Upper lobe of right lung (tissue), 1 donor: ENCODE measurements around the gene C22orf31. TPM values are rescaled to one million over a fixed set of nuclear protein-coding genes. Genes with fewer than 3 reads are reported as not detected.

Experiments
- ATAC-seq: fragments of 200-7000 bp; cut with Tn5 transposase; one replicate; pipeline ENCODE4 v1.9.1; 2020; ENCODE audit warnings: mild to moderate bottlenecking, moderate library complexity
- DNase-seq: peaks from one replicate; pipeline ENCODE4 v3.0.0-alpha.2; 2020
- H3K27ac ChIP-seq: fragments of 200-600 bp; one replicate; pipeline ENCODE4 v1.8.0; 2022
- H3K27me3 ChIP-seq: fragments of 200-600 bp; one replicate; pipeline ENCODE4 v1.8.0; 2022; ENCODE audit warnings: mild to moderate bottlenecking
- H3K36me3 ChIP-seq: fragments of 200-600 bp; one replicate; pipeline ENCODE4 v1.8.0; 2022
- H3K4me1 ChIP-seq: fragments of 200-600 bp; one replicate; pipeline ENCODE4 v1.8.0; 2022
- H3K4me3 ChIP-seq: fragments of 200-600 bp; one replicate; pipeline ENCODE4 v1.8.0; 2022; ENCODE audit warnings: mild to moderate bottlenecking
- H3K9me3 ChIP-seq: fragments of 200-600 bp; one replicate; pipeline ENCODE4 v1.8.0; 2022
- intact Hi-C: fragments of 100-400 bp; cut with DNase I; formaldehyde crosslinking; loops from one replicate; pipeline ENCODE4 v1.11.0; 2022
- total RNA-seq: library from RNA; stranded (reverse); fragmentation: NEBNext Ultra II Directional; extraction: Animal tissue kit (Norgen Biotek cat#: 25700); gene quantifications from one replicate; pipeline ENCODE4 v1.2.1, GENCODE V29; 2021
- TF ChIP-seq, protein P1 (sequence below): fragments of 200-600 bp; IDR thresholded peaks from one replicate; pipeline ENCODE4 v1.8.0; 2022; ENCODE audit warnings: antibody characterized with exemption
- donor health status: DM: no; HTN: yes; CAD: no; lungs with severe emphysema.

Gene C22orf31
- total RNA-seq, 1 donor from 2014 or later = not detected

DNA sequence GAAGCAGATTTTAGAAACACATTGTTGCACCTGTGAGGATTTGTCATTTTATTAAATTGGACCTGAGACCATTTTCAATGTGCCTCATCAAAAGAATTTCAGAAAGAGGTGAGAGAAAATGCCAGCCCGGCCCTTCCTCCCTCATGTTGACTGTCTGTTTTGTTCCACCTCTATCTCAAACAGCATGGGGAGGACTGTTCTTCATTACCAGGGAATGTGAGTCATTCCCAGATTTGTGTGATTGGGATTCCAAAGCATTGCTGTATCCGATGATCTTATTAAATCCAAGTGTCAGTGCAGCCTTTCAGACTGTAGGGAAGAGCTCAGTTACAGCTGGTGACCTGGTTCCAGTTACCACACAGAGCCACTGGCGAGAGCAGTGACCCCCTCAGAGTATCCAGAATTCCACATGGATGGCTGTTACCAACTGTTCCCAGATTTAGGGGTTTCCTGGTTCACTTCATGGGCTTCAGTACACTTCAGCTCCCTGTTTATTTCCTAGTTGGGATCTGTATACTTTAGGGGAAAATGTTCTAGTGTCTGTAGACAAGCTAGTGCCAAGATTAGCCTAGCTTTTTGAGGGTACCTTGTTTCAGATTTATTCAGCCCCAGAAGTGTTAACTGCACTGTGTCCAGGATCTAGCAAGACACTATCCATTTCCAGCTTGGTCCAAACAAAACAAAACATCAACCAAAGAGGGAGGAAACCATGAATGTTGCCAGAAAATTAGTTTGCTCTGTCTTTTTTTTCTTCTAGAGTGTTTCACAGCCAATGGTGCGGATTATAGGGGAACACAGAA is 32.1 kb upstream of the C22orf31 start:
- no peak overlapping the region for H3K4me3 ChIP-seq
- H3K36me3 ChIP-seq = peaks cover 9% of the 10 kb centered on the region
- no peaks in the 10 kb centered on the region for H3K9me3 ChIP-seq
- intact Hi-C loops = no loop called here
- peak; percentile 55 for ATAC-seq
- no peak for DNase-seq
- no peaks in the 10 kb centered on the region for H3K27me3 ChIP-seq
- TF ChIP-seq, protein P1, sequence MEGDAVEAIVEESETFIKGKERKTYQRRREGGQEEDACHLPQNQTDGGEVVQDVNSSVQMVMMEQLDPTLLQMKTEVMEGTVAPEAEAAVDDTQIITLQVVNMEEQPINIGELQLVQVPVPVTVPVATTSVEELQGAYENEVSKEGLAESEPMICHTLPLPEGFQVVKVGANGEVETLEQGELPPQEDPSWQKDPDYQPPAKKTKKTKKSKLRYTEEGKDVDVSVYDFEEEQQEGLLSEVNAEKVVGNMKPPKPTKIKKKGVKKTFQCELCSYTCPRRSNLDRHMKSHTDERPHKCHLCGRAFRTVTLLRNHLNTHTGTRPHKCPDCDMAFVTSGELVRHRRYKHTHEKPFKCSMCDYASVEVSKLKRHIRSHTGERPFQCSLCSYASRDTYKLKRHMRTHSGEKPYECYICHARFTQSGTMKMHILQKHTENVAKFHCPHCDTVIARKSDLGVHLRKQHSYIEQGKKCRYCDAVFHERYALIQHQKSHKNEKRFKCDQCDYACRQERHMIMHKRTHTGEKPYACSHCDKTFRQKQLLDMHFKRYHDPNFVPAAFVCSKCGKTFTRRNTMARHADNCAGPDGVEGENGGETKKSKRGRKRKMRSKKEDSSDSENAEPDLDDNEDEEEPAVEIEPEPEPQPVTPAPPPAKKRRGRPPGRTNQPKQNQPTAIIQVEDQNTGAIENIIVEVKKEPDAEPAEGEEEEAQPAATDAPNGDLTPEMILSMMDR = no peak
- H3K27ac ChIP-seq = no peak overlapping the region
- H3K4me1 ChIP-seq = peaks cover 14% of the 10 kb centered on the region

DNA sequence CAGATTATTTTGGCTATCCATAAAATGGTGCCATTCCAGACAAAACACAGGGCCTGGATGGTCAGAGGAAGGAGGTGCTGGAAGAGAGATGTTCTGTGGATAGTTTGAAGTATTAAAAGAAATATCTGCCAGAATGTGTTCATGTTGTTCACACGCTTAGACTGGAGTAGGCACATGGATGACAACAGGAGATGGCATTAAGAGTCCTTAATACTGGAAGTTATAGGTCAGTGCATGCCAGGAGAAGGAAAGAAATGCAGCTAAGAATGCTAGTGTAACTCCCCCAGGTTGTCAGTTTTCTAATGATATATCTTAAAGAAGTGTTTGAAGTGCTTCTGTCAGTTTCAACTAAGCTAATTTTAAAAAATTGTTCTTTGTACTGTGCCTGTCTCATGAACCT is 31.4 kb upstream of the C22orf31 start:
- ATAC-seq (no peak), DNase-seq (no peak)
- Histone ChIP-seq H3K27ac (no peak overlapping the region), H3K4me1 (peaks cover 14% of the 10 kb centered on the region), H3K9me3 (no peaks in the 10 kb centered on the region), H3K4me3 (no peak overlapping the region), H3K36me3 (peaks cover 8% of the 10 kb centered on the region), H3K27me3 (no peaks in the 10 kb centered on the region)
- TF ChIP-seq, protein P1 = no peak
- intact Hi-C loops = no loop called here

DNA sequence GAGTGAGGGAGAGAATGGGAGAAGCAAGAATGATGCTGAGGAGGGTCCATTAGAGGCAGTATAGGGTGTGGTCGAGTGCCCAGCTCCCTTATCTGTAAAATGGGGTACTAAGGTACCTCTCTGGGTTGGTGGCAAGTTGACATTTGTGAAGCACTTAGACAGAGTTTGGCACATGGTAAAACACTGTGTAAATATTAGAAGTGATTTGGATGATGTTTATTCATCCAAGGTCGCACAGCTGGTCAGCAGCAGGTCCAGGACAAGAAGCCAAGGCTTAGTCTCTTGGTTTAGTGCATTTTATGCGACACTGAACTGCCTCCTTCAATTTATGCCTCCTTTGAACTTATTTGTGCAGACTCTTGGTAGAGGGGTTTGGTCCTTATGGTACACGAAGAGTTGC is 30.6 kb upstream of the C22orf31 start:
- TF ChIP-seq, protein P1 = no peak
- Histone ChIP-seq H3K9me3 (no peaks in the 10 kb centered on the region), H3K4me3 (no peak overlapping the region), H3K27me3 (no peaks in the 10 kb centered on the region), H3K36me3 (peaks cover 8% of the 10 kb centered on the region), H3K4me1 (peaks cover 14% of the 10 kb centered on the region), H3K27ac (no peak overlapping the region)
- ATAC-seq = no peak
- no peak for DNase-seq
- intact Hi-C loops = no loop called here

DNA sequence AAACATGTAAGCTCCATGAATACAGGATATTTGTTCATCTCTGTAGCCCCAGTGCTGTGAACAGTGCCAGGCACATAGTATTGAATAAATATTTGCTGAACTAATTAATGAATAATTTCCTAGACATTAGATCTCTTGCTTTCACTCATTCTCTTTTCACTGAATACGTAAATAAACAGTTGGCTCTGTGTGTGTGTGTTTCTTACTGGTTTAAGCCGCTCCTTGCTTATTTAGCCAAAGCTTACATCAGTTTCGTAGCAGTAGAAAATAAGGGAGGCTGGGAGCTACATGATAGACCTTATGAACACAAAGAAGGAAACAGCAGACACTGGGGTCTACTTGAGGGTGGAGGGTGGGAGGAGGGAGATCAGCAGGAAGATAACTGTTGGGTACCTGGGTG is 28.4 kb upstream of the C22orf31 start:
- no peak overlapping the region for H3K27ac ChIP-seq
- TF ChIP-seq, protein P1 = no peak

DNA sequence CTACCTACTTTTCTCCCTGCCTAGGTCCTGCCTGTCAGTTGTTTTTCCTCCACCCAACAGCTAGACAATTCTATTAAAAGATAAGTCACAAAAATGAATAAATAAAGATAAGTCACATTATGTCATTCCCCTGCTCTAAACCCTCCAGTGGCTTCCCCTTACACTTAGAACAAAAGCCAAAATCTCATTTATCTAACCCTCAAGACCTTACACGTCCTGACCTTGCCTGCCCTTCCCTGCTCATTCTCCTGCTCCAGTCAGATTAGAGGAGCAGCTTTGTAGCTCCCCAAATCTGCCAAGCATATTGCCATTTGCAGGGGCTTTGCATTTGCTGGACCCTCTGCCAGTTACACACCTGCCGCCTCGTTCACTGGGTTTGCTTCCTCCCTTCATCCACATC is 27.9 kb upstream of the C22orf31 start:
- ATAC-seq (no peak), DNase-seq (no peak)
- no peaks in the 10 kb centered on the region for H3K9me3 ChIP-seq
- peaks cover 14% of the 10 kb centered on the region for H3K4me1 ChIP-seq
- H3K4me3 ChIP-seq = no peak overlapping the region
- intact Hi-C loops = no loop called here
- TF ChIP-seq, protein P1 = no peak
- H3K27me3 ChIP-seq = no peaks in the 10 kb centered on the region
- no peak overlapping the region for H3K27ac ChIP-seq
- H3K36me3 ChIP-seq = no peaks in the 10 kb centered on the region

More for the DNA sequence above, 28.4 kb upstream of the C22orf31 start:
- peaks cover 14% of the 10 kb centered on the region for H3K4me1 ChIP-seq
- intact Hi-C loops = no loop called here
- no peaks in the 10 kb centered on the region for H3K27me3 ChIP-seq
- peaks cover 3% of the 10 kb centered on the region for H3K36me3 ChIP-seq
- DNase-seq = no peak
- no peak for ATAC-seq
- H3K4me3 ChIP-seq = no peak overlapping the region
- no peaks in the 10 kb centered on the region for H3K9me3 ChIP-seq
